Fibroblast of lung (primary cell): Measurements from ENCODE around the gene WNT3. TPM values are rescaled to one million over a fixed set of nuclear protein-coding genes. Genes with fewer than 3 reads are reported as not detected.

Experiments used
- DNase-seq, 2 donors: peaks; one replicate each; pipeline versions ENCODE4 v3.0.0 to v3.0.0-alpha.2; 2010; ENCODE audit warnings: low read depth in 2 of 2
- H2AFZ ChIP-seq: 2 replicates; pipeline ENCODE4 v1.5.1; 2012; ENCODE audit warnings: low read length, control low read depth, inconsistent platforms
- H3K27ac ChIP-seq: 2 replicates; pipeline ENCODE4 v1.5.1; 2011; ENCODE audit warnings: low read length, control low read depth; ENCODE audit not compliant: insufficient read depth
- H3K27me3 ChIP-seq: 2 replicates; pipeline ENCODE4 v1.5.1; 2011; ENCODE audit warnings: mild to moderate bottlenecking, low read length; ENCODE audit not compliant: control insufficient read depth, insufficient read depth
- H3K36me3 ChIP-seq: 2 replicates; pipeline ENCODE4 v1.5.1; 2011; ENCODE audit warnings: low read length; ENCODE audit not compliant: control insufficient read depth, insufficient read depth
- H3K4me1 ChIP-seq: 2 replicates; pipeline ENCODE4 v1.5.1; 2011; ENCODE audit warnings: low read length; ENCODE audit not compliant: control insufficient read depth, insufficient read depth; ENCODE audit errors: extremely low read depth
- H3K4me2 ChIP-seq: 2 replicates; pipeline ENCODE4 v1.5.1; 2011; ENCODE audit warnings: low read length, control low read depth; ENCODE audit not compliant: insufficient read depth; ENCODE audit errors: extremely low read depth
- H3K4me3 ChIP-seq, 4 experiments: fragments of 200-600 bp in 1 of 4; sonication (generic) in 1 of 4; replicated peaks in 1 of 4; 2 replicates each; pipeline ENCODE4 v1.5.1; 2011 to 2016; ENCODE audit warnings: low read length in 4 of 4, low read depth in 3 of 4, mild to moderate bottlenecking in 3 of 4, control low read depth in 2 of 4, inconsistent platforms in 1 of 4, mixed read lengths in 1 of 4; ENCODE audit not compliant: insufficient read depth in 1 of 4; ENCODE audit errors: control extremely low read depth in 1 of 4
- H3K79me2 ChIP-seq: 2 replicates; pipeline ENCODE4 v1.5.1; 2012; ENCODE audit warnings: mild to moderate bottlenecking, low read length, inconsistent platforms; ENCODE audit not compliant: control insufficient read depth, insufficient read depth
- H3K9ac ChIP-seq: 2 replicates; pipeline ENCODE4 v1.5.1; 2011; ENCODE audit warnings: mild to moderate bottlenecking, low read length, control low read depth; ENCODE audit not compliant: insufficient read depth
- H3K9me3 ChIP-seq: 2 replicates; pipeline ENCODE4 v1.5.1; 2012; ENCODE audit warnings: low read depth, low read length; ENCODE audit not compliant: control insufficient read depth, insufficient read depth
- H4K20me1 ChIP-seq: 2 replicates; pipeline ENCODE4 v1.5.1; 2011; ENCODE audit warnings: low read length; ENCODE audit not compliant: control insufficient read depth, insufficient read depth; ENCODE audit errors: extremely low read depth
- CTCF ChIP-seq, 2 donors: IDR thresholded peaks in 1 of 2; conservative IDR thresholded peaks in 1 of 2; 1 replicate in 1 of 2; 2 replicates in 1 of 2; pipeline ENCODE4 v1.5.1; 2011 to 2012; ENCODE audit warnings: low read length in 2 of 2, control low read depth in 1 of 2, inconsistent platforms in 1 of 2, low read depth in 1 of 2, mild to moderate bottlenecking in 1 of 2
- EZH2 ChIP-seq: IDR thresholded peaks from 2 replicates; pipeline ENCODE4 v1.5.1; 2012; ENCODE audit warnings: low read length, control low read depth, mild to moderate bottlenecking; ENCODE audit errors: missing control alignments
- polyA plus RNA-seq, 2 donors: library from polyadenylated mRNA; depleted of rRNA in 1 of 2; stranded (reverse) in 1 of 2; unstranded in 1 of 2; fragments of >200 nt; gene quantifications; 2 replicates each; pipeline ENCODE4 v1.2.1, GENCODE V29; 2011 to 2012; ENCODE audit warnings: missing spikeins in 1 of 2
- total RNA-seq: library from RNA; depleted of rRNA; stranded (reverse); fragments of >200 nt; gene quantifications from 2 replicates; pipeline ENCODE4 v1.2.1, GENCODE V29; 2014

The WNT3 gene
- total and polyA plus RNA-seq, 2 donors (not counting 1 experiment from before 2014, with no cell fraction given) = 1.3 to 1.5 TPM

DNA sequence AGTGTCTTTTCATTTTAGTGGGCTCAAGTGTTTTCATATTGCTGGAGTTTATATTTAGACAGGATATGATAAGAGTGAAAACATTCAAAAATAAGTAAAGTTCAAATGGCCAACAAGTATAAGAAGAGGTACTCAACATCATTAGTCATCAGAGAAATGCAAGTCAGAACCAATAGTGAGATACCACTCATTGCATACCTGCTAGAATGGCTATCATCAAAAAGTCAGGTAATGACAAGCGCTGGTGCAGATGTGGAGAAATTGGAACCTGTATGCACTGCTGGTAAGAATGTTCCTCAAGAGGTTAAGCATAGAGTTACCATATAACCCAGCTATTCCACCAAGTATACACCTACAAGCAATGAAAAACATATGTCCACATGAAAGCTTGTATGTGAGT is 87.8 kb downstream of the WNT3 start:
- Histone ChIP-seq H3K4me1 (peaks cover 21% of the 10 kb centered on the region), H3K36me3 (no peaks in the 10 kb centered on the region), H3K9me3 (no peaks in the 10 kb centered on the region), H3K9ac (no peak overlapping the region), H3K4me3 (no peak overlapping the region), H3K4me2 (no peak overlapping the region), H2AFZ (no peak overlapping the region), H3K27ac (no peak overlapping the region), H3K79me2 (no peaks in the 10 kb centered on the region), H4K20me1 (no peaks in the 10 kb centered on the region), H3K27me3 (no peaks in the 10 kb centered on the region)
- TF ChIP-seq CTCF (conservative IDR thresholded peaks at IDR 0.05 in 1 of 2, IDR thresholded peaks at IDR 0.05 in 1 of 2; ENCODE audit: low read depth in 1 of 2, low read length in 2 of 2) (no peak), EZH2 (no peak)
- DNase-seq = no peak

GRCh38 chr17:46730026-46730425 is 88.5 kb downstream of the WNT3 start:
- Histone ChIP-seq H3K36me3 (no peaks in the 10 kb centered on the region), H3K4me2 (no peak overlapping the region), H3K9me3 (no peaks in the 10 kb centered on the region), H3K9ac (no peak overlapping the region), H4K20me1 (no peaks in the 10 kb centered on the region), H2AFZ (no peak overlapping the region), H3K4me1 (peaks cover 21% of the 10 kb centered on the region), H3K4me3 (no peak overlapping the region), H3K27me3 (no peaks in the 10 kb centered on the region), H3K79me2 (no peaks in the 10 kb centered on the region), H3K27ac (no peak overlapping the region)
- TF ChIP-seq EZH2 (no peak), CTCF (conservative IDR thresholded peaks at IDR 0.05 in 1 of 2, IDR thresholded peaks at IDR 0.05 in 1 of 2; ENCODE audit: low read depth in 1 of 2, low read length in 2 of 2) (no peak)
- no peak for DNase-seq

GRCh38 chr17:46727572-46728348 is 90.7 kb downstream of the WNT3 start:
- no peaks in the 10 kb centered on the region for H4K20me1 ChIP-seq
- peak overlapping the region; percentile 46 for H3K27ac ChIP-seq
- no peaks in the 10 kb centered on the region for H3K27me3 ChIP-seq
- peaks cover 12% of the 10 kb centered on the region for H3K4me1 ChIP-seq
- no peak overlapping the region for H3K4me3 ChIP-seq
- H3K9me3 ChIP-seq = no peaks in the 10 kb centered on the region
- no peaks in the 10 kb centered on the region for H3K36me3 ChIP-seq
- no peaks in the 10 kb centered on the region for H3K79me2 ChIP-seq
- H3K9ac ChIP-seq = no peak overlapping the region
- DNase-seq = peak; percentile 23 to 95
- no peak overlapping the region for H3K4me2 ChIP-seq
- TF ChIP-seq EZH2 (no peak), CTCF (conservative IDR thresholded peaks at IDR 0.05 in 1 of 2, IDR thresholded peaks at IDR 0.05 in 1 of 2; ENCODE audit: low read depth in 1 of 2, low read length in 2 of 2) (no peak)
- H2AFZ ChIP-seq = no peak overlapping the region
